Esophagus squamous epithelium (tissue), 4 donors: ENCODE measurements around the gene RPA1.

Experiments used
- CTCF ChIP-seq, 6 experiments: fragments of 450-650 bp in 4 of 6; fragments of 200-600 bp in 2 of 6; sonication (generic) in 2 of 6; IDR thresholded peaks; one replicate each; pipeline ENCODE4 v1.5.1; 2016 to 2019; ENCODE audit warnings: antibody characterized with exemption in 6 of 6, mild to moderate bottlenecking in 4 of 6, moderate library complexity in 4 of 6
- POLR2A ChIP-seq, 4 donors: fragments of 450-650 bp; IDR thresholded peaks; one replicate each; pipeline ENCODE4 v1.6.1; 2017; ENCODE audit warnings: antibody characterized with exemption in 4 of 4, mild to moderate bottlenecking in 4 of 4, moderate library complexity in 3 of 4

GRCh38 chr17:1915889-1916288 lies 86.1 kb downstream of the RPA1 start:
- no peak for TF ChIP-seq POLR2A (IDR thresholded peaks at IDR 0.05)
- TF ChIP-seq CTCF (IDR thresholded peaks at IDR 0.05): no peak
